B cell (primary cell): ENCODE data around the gene FOXN1. TPM values are rescaled to one million over a fixed set of nuclear protein-coding genes. Genes with fewer than 3 reads are reported as not detected.

ENCODE experiments used
- ATAC-seq: fragments of 200-7000 bp; cut with Tn5 transposase; one replicate; pipeline ENCODE4 v1.10.0; 2021; ENCODE audit warnings: low read depth, mild to moderate bottlenecking, moderate number of reproducible peaks, moderate library complexity
- CTCF ChIA-PET: fragments of 350-600 bp; sonication (Branson Sonifier 250); formaldehyde crosslinking; loops from one replicate; lab custom pipeline; 2021; ENCODE audit warnings: antibody characterized with exemption, inconsistent platforms; lab: Charles Lee
- POLR2A ChIA-PET: fragments of 350-600 bp; sonication (Branson Sonifier 250); formaldehyde crosslinking; loops from one replicate; lab custom pipeline; 2021; ENCODE audit warnings: antibody characterized with exemption; lab: Charles Lee
- DNase-seq: peaks from one replicate; pipeline ENCODE4 v3.0.0; 2013
- H2AFZ ChIP-seq: 2 replicates; pipeline ENCODE4 v1.6.1; 2012; ENCODE audit warnings: mild to moderate bottlenecking, low read depth, low read length; ENCODE audit not compliant: insufficient read depth, poor library complexity, severe bottlenecking
- H3K27ac ChIP-seq, 2 donors: 1 replicate in 1 of 2; 2 replicates in 1 of 2; pipeline ENCODE4 v1.5.1; 2012 to 2013; ENCODE audit warnings: low read length in 2 of 2, mild to moderate bottlenecking in 2 of 2, moderate library complexity in 1 of 2
- H3K27me3 ChIP-seq, 4 experiments: fragments of 200-600 bp in 1 of 4; sonication (generic) in 1 of 4; replicated peaks in 1 of 4; 1 replicate in 2 of 4; 2 replicates in 2 of 4; pipeline versions ENCODE4 v1.6.1 to v1.7.0; 2013 to 2016; ENCODE audit warnings: low read length in 3 of 4, mild to moderate bottlenecking in 2 of 4, mixed read lengths in 1 of 4, moderate library complexity in 1 of 4; ENCODE audit not compliant: insufficient read depth in 4 of 4, control insufficient read depth in 3 of 4; ENCODE audit errors: control extremely low read depth in 1 of 4
- H3K36me3 ChIP-seq, 2 experiments: replicated peaks in 1 of 2; 1 replicate in 1 of 2; 2 replicates in 1 of 2; pipeline versions ENCODE4 v1.6.1 to v1.7.1; 2013; ENCODE audit warnings: low read length in 1 of 2; ENCODE audit not compliant: insufficient read depth in 2 of 2, control insufficient read depth in 1 of 2; ENCODE audit errors: control extremely low read depth in 1 of 2, extremely low read depth in 1 of 2
- H3K4me1 ChIP-seq, 2 donors: fragments of 200-600 bp in 1 of 2; sonication (generic) in 1 of 2; 1 replicate in 1 of 2; 2 replicates in 1 of 2; pipeline versions ENCODE4 v1.5.1 to v1.6.1; 2013 to 2017; ENCODE audit warnings: low read length in 2 of 2; ENCODE audit not compliant: control insufficient read depth in 2 of 2, insufficient read depth in 2 of 2
- H3K4me2 ChIP-seq: replicated peaks from 2 replicates; pipeline ENCODE3; 2012; ENCODE audit warnings: mild to moderate bottlenecking, low read depth, low read length; ENCODE audit not compliant: poor library complexity, severe bottlenecking
- H3K4me3 ChIP-seq, 5 experiments: fragments of 200-600 bp in 1 of 5; sonication (generic) in 1 of 5; 1 replicate in 3 of 5; 2 replicates in 2 of 5; pipeline versions ENCODE4 v1.5.1 to v1.7.0; 2011 to 2016; ENCODE audit warnings: low read length in 4 of 5, mild to moderate bottlenecking in 4 of 5, low read depth in 2 of 5, control low read depth in 1 of 5, moderate library complexity in 1 of 5; ENCODE audit not compliant: insufficient read depth in 1 of 5; ENCODE audit errors: control extremely low read depth in 1 of 5, extremely low read depth in 1 of 5
- H3K79me2 ChIP-seq: fragments of 200-600 bp; sonication (generic); one replicate; pipeline ENCODE4 v1.6.0; 2016; ENCODE audit warnings: low read length; ENCODE audit not compliant: control insufficient read depth, insufficient read depth
- H3K9ac ChIP-seq: fragments of 200-600 bp; sonication (generic); 2 replicates; pipeline ENCODE4 v1.6.1; 2017; ENCODE audit warnings: mild to moderate bottlenecking, low read length, moderate library complexity
- H3K9me3 ChIP-seq, 3 donors: one replicate each; pipeline versions ENCODE4 v1.6.1 to v1.7.1; 2013; ENCODE audit warnings: low read length in 2 of 3; ENCODE audit not compliant: control insufficient read depth in 2 of 3, insufficient read depth in 1 of 3; ENCODE audit errors: control extremely low read depth in 1 of 3
- H4K20me1 ChIP-seq: 2 replicates; pipeline ENCODE4 v1.6.0; 2012; ENCODE audit warnings: mild to moderate bottlenecking, low read length; ENCODE audit not compliant: insufficient read depth, control insufficient read depth, poor library complexity, severe bottlenecking
- H3K27ac Mint-ChIP-seq: one replicate; pipeline ENCODE4 v1.8.0; 2021; ENCODE audit warnings: mixed read lengths
- H3K27me3 Mint-ChIP-seq: one replicate; pipeline ENCODE4 v1.8.0; 2021; ENCODE audit warnings: mixed read lengths
- H3K4me1 Mint-ChIP-seq: one replicate; pipeline ENCODE4 v1.8.0; 2021; ENCODE audit warnings: mixed read lengths
- H3K4me3 Mint-ChIP-seq: one replicate; pipeline ENCODE4 v1.8.0; 2021; ENCODE audit warnings: mixed read lengths
- H3K9me3 Mint-ChIP-seq: one replicate; pipeline ENCODE4 v1.8.0; 2022; ENCODE audit warnings: mixed read lengths; ENCODE audit not compliant: insufficient read depth
- EZH2 ChIP-seq: IDR thresholded peaks from 2 replicates; pipeline ENCODE4 v1.6.1; 2012; ENCODE audit warnings: borderline replicate concordance, low read depth, mild to moderate bottlenecking, moderate library complexity, low read length; ENCODE audit not compliant: insufficient read depth, poor library complexity, severe bottlenecking
- WGBS: methylation state at CpG from one replicate; pipeline ENCODE4 v1.1.5; 2013; ENCODE audit warnings: missing lambda C conversion rate; ENCODE audit not compliant: insufficient coverage; 5-methylcytosine and 5-hydroxymethylcytosine counted together
- intact Hi-C: fragments of 100-400 bp; cut with micrococcal nuclease; formaldehyde crosslinking; loops from one replicate; pipeline ENCODE4 v1.10.0; 2022
- polyA plus RNA-seq: library from polyadenylated mRNA; depleted of rRNA; stranded (reverse); fragments of >200 nt; gene quantifications from 2 replicates; pipeline ENCODE4 v1.2.3, GENCODE V29; 2012
- total RNA-seq, 2 donors: library from RNA; stranded (reverse); fragments of 120-200 nt in 1 of 2; gene quantifications; 1 replicate in 1 of 2; 2 replicates in 1 of 2; pipeline versions ENCODE4 v1.2.3 to v1.2.4, GENCODE V29; 2013 to 2022
- TF ChIP-seq, protein P1 (sequence below): fragments of 200-600 bp; IDR thresholded peaks from one replicate; pipeline ENCODE4 v1.8.0; 2022; ENCODE audit warnings: antibody characterized with exemption, mild to moderate bottlenecking

Gene FOXN1
- total and polyA plus RNA-seq, 2 donors (not counting 1 experiment from before 2014, with no cell fraction given) = not detected

DNA sequence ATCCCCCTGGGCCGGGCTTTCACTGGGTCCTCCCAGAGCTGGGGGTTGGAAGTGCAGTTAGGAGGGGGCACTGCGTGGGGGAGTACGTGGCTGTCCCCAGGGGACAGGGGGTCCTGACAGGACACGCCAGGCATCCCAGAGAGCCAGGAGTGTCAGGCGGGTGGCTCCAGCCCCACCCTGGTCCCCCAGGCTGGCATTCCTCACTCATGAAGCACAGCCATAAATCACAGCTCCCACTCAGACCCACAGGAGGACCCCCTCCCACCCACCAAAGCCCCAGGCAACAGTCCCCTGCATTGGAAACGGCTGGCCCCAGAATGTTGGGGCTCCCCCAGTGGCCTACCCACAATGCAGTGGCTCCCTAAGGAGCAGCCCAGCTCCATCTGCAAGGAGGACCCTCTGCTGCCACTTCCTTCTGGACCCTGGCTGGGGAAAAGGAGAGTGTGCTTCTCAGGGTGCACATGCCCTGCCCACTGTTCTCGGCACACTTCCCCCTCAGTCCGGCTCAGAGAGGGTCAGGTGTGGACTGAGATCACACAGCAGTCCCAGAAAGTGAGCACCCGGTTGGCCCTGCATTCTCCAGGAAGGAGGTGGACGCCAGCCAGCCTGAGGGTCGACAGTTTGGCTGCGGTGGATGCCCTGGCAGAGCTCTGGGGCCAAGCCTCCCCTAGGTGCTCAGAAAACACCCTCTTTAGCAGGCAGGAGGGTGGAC lies 7.3 kb upstream of the FOXN1 start:
- ChIA-PET CTCF (interaction anchor here (0.5 to 15.2 kb wide), 2 partner anchors 42 to 117 kb away, joined by 4 to 220 read pairs; partner anchors contain the start of gene RSKR), POLR2A (no interaction called here)
- Mint-ChIP-seq H3K4me1 (peaks cover 17% of the 10 kb centered on the region), H3K4me3 (no peak overlapping the region), H3K9me3 (no peaks in the 10 kb centered on the region), H3K27ac (no peak overlapping the region), H3K27me3 (no peaks in the 10 kb centered on the region)
- H3K36me3 ChIP-seq = no peaks in the 10 kb centered on the region
- 80% methylated on average over 12 of the region's 12 CpGs for WGBS
- no peak overlapping the region for H3K4me3 ChIP-seq
- H3K27ac ChIP-seq = no peak overlapping the region
- ATAC-seq (no peak), DNase-seq (no peak)
- no peak overlapping the region for H2AFZ ChIP-seq
- intact Hi-C loops = no loop called here
- no peaks in the 10 kb centered on the region for H3K79me2 ChIP-seq
- H4K20me1 ChIP-seq = no peaks in the 10 kb centered on the region
- H3K4me1 ChIP-seq = peaks cover 8 to 13% of the 10 kb centered on the region in 2 donors
- H3K27me3 ChIP-seq = no peaks in the 10 kb centered on the region
- no peak overlapping the region for H3K4me2 ChIP-seq
- TF ChIP-seq, protein P1, sequence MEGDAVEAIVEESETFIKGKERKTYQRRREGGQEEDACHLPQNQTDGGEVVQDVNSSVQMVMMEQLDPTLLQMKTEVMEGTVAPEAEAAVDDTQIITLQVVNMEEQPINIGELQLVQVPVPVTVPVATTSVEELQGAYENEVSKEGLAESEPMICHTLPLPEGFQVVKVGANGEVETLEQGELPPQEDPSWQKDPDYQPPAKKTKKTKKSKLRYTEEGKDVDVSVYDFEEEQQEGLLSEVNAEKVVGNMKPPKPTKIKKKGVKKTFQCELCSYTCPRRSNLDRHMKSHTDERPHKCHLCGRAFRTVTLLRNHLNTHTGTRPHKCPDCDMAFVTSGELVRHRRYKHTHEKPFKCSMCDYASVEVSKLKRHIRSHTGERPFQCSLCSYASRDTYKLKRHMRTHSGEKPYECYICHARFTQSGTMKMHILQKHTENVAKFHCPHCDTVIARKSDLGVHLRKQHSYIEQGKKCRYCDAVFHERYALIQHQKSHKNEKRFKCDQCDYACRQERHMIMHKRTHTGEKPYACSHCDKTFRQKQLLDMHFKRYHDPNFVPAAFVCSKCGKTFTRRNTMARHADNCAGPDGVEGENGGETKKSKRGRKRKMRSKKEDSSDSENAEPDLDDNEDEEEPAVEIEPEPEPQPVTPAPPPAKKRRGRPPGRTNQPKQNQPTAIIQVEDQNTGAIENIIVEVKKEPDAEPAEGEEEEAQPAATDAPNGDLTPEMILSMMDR = no peak
- TF ChIP-seq EZH2 = no peak
- H3K9ac ChIP-seq = no peak overlapping the region
- H3K9me3 ChIP-seq = no peaks in the 10 kb centered on the region

DNA sequence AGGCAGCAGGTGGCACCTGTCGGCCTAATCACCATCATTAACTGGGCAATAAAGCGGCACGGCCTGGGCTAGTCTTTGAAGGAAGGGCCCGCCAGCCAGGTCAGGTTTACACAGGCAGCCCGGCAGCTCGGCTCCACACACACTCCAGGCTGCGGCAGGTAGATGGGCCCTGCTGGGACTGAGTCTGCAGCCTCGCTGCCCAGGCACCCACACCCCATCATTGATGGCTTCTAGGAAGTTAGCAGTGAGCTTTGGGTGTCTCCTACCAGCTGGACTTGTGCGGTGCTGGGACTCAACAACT lies 6.8 kb upstream of the FOXN1 start:
- no peak overlapping the region for H3K27ac ChIP-seq
- no peaks in the 10 kb centered on the region for H3K36me3 ChIP-seq
- Mint-ChIP-seq H3K27me3 (no peaks in the 10 kb centered on the region), H3K4me1 (peaks cover 17% of the 10 kb centered on the region), H3K9me3 (no peaks in the 10 kb centered on the region), H3K4me3 (no peak overlapping the region), H3K27ac (no peak overlapping the region)
- ATAC-seq = no peak
- H3K4me1 ChIP-seq = peaks cover 8 to 13% of the 10 kb centered on the region in 2 donors
- DNase-seq = no peak
- no peak overlapping the region for H3K4me3 ChIP-seq
- TF ChIP-seq EZH2 = no peak
- no peak overlapping the region for H3K9ac ChIP-seq
- H4K20me1 ChIP-seq = no peaks in the 10 kb centered on the region
- intact Hi-C loops = no loop called here
- H2AFZ ChIP-seq = no peak overlapping the region
- no peak overlapping the region for H3K4me2 ChIP-seq
- ChIA-PET POLR2A (no interaction called here), CTCF (interaction anchor here (0.8 to 15.2 kb wide), 3 partner anchors 9 to 117 kb away, joined by 3 to 220 read pairs (median 8); partner anchors contain the start of gene RSKR)
- no peaks in the 10 kb centered on the region for H3K79me2 ChIP-seq
- no peaks in the 10 kb centered on the region for H3K9me3 ChIP-seq
- WGBS = 95% methylated on average over 7 of the region's 9 CpGs
- no peaks in the 10 kb centered on the region for H3K27me3 ChIP-seq
